GM12874 (cell line): ENCODE results near the gene MAPK11.

ENCODE experiments used
- TF ChIP-seq, protein P1 (sequence below): IDR thresholded peaks from 2 replicates; pipeline ENCODE4 v1.5.1; 2011; ENCODE audit warnings: low read depth, mild to moderate bottlenecking, control low read depth, low read length, moderate library complexity; ENCODE audit not compliant: insufficient read depth

MAPK11 gene

DNA sequence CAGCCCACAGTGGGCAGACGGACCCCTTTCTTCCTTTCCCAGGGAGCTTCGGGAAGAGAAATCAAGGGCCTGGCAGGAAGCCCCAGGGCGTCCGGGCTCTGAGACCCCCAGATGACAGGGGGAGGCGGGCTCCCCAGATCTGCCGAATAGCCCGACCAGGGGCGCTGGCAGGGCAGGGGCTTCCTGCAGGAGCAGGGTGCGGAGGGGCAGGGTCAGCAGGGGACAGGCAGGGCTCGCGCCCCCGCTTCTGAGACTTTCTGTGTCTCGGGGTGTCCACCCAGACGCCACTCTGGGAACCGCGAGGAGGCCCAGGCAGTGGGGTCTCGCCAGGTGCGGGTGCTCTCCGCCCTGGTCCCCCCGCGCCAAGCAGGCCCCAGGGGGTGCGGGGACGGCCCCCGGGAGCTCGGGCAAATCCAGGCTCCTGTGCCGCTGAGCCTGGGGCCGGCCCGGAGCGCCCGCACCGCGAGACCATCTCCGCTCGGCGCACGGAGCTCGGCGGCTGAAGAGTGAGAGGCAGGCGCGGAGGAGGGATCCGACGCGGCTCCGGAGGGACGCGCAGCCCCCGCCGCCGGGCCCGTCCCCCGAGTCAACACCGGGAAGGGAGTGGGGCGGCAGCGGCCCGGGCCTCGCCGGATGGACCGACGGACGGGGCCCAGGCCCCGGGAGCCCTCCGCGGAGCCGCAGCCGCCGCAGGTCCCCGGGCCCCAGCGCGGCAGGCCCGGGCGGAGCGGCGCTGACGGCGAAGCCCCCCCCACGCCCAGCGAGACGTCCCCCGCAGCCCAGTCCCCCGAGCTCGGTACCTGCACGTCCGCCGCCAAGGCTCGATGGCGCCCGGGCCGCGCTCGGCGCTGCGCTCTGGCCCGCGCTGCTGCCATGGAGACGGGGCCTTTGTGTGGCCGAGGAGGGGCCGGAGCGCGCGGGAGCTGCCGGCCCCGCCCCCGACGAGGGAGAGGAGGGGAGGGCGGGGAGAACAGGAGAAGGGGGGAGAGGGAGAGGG, 36.9 kb upstream of the MAPK11 start, which contains the start of gene PLXNB2:
Gene PLXNB2, minus strand, starts transcription at position 894 of the 997 bp plus-strand sequence. CDS start 17,062 bp downstream, outside the sequence.
- TF ChIP-seq, protein P1, sequence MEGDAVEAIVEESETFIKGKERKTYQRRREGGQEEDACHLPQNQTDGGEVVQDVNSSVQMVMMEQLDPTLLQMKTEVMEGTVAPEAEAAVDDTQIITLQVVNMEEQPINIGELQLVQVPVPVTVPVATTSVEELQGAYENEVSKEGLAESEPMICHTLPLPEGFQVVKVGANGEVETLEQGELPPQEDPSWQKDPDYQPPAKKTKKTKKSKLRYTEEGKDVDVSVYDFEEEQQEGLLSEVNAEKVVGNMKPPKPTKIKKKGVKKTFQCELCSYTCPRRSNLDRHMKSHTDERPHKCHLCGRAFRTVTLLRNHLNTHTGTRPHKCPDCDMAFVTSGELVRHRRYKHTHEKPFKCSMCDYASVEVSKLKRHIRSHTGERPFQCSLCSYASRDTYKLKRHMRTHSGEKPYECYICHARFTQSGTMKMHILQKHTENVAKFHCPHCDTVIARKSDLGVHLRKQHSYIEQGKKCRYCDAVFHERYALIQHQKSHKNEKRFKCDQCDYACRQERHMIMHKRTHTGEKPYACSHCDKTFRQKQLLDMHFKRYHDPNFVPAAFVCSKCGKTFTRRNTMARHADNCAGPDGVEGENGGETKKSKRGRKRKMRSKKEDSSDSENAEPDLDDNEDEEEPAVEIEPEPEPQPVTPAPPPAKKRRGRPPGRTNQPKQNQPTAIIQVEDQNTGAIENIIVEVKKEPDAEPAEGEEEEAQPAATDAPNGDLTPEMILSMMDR, result no peak

DNA sequence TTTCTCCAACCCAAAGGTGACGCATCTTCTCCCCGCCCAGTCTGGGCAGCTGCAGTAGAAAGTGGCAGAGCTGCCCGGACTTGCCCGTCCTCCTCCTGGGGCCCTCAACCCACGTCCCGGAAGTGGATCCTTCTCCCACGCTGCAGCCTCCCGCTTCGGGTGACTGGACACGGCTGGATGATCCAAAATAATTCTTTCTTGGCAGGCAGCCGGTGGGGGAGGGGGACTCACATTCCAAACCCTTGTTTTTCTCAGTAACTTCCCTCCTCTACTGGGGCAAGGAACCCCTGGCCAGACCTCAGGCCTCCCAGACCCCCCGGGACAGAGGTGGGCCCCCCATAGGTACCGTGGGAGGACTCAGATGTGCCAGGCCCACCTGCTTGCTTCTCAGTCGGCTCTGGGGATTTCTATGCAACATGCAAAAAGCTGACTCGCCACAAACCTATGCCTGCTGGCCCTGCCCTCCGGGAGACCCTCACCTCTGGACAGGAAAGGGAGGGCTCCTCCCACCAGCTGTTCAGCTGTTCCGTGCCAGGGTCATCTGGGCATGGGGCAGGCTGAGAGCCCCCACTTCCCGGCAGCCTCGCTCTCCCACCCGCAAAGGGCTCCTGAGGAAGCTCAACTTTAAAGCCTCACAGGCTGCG, 35.9 kb upstream of the MAPK11 start:
- TF ChIP-seq, protein P1, result no peak

DNA sequence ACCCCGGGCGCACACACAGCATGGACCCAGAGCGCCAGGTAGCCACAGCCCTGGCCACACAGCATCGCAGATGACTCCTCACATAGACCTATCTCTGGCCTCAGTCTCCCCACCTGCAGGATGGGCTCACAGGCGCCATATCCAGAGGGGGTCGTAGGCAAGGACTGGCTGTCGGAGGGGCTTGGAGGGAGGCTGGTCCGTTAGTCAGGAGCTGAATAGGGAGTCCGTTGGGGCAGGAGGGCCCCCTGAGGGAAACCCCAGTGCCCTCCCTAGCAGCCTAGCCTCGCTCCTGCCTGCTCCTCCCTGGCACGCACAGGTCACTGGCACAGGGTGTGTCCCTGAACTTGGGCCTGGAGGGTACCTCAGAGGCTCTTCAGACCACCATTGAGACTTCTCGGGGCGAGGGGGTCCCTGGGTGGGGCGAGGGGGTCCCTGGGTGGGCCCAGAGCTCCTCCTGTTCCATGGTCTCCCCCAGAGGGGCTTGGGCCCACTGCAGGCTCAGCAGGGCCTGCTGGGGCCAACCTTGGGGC, 35.3 kb upstream of the MAPK11 start:
- TF ChIP-seq, protein P1, result no peak

DNA sequence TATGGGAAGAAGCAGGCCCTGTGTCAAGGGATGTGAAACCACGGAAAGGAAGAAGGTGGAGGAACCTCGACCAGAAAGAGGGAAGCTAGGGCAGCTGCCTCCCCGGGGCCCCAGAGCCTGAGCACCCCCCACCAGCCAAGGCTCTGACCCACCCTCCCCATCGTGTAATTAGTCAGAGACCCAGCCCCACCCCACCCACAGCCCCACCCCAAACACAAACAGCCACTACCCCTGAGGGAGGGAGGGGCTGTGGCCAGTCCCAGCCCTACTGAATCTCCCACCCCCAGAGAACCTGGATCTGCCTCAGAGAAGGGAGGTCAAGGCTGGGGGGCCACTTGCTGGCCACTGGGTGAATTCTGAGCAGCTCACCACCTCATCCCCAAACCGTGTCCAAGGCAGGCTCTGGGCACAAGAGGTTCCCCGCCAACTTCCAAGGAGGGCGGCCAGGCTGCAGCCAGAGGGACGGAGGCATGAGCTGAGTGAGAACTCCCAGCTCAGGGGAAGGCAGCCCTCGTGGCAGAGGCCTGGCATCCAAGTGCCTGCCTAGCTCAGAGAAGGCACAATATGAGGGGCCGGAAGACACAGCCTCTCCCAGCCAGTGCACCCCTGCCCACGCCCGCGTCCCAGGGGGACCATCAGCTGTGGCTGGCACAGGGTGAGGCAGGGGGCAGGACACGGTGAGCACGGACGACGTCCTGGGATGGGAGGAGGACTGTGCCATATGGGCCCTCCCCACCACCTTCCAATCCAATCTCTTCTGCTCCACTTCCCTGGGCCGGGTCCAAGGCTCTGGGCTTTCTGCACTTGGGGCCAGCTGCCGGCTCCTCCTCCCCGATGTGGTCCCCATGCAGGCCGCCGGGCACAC, 34.6 kb upstream of the MAPK11 start:
- TF ChIP-seq, protein P1, result no peak

DNA sequence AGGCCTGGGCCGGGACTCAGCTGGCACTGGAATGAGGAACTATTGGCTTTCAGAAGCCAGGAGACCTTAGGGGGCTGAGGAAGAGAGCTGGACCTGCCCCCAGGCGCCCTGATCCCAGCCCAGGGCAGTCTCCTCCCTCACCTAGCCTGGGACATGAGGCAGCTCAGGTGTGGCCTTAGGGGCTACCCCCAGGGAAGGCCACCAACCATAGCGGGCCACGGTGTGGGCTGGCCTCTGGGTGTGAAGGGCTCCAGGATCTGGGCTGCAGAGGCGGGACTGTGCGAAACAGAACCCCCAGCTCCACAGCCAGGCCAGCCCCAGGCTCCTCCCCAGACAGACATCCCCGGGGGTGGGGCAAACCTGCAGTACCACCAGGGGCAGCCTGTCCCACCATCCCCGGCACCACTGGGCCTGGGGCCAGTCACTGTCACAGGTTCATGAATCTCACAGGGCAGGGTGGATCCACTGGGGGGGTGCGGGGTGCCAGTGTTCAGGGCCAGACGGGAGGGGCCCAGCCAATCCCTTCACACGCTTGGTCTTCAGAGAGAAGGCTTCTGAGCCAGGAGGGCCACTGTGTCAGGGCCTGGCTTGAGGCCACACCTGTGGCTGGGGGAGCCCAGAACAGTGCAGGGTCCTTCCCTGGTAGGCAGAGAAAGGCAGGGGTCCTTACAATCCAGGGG, 33.8 kb upstream of the MAPK11 start:
- TF ChIP-seq, protein P1, result peak; percentile 21; the same call in 1 of the 2 replicates

DNA sequence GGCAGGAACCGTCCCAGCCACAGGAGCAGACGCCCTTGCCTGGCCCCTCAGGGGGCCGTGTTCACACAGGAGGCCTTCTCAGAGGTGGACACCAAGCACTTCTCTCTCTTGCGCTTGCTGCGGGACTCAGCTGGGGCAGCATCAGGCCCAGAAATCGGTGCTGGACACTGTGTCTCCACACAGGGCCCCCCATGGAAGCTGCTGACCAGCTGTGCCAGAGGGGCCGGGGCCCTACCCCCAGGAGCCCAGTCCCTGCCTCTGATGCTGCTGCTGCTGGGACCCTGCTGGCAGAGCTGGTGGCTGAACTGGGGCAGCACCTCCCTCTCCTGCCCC, 33.3 kb upstream of the MAPK11 start:
- TF ChIP-seq, protein P1, result no peak
